ENCODE results near the gene CYTH4.

CYTH4 gene

GRCh38 chr22:37331856-37332536, 49.7 kb downstream of the CYTH4 start:
- no peak for DNase-seq

- no peak for DNase-seq
Measured at GRCh38 chr22:37333724-37334460, 51.6 kb downstream of the CYTH4 start.

GRCh38 chr22:37334461-37334858, 52.2 kb downstream of the CYTH4 start:
- DNase-seq, result no peak

DNA sequence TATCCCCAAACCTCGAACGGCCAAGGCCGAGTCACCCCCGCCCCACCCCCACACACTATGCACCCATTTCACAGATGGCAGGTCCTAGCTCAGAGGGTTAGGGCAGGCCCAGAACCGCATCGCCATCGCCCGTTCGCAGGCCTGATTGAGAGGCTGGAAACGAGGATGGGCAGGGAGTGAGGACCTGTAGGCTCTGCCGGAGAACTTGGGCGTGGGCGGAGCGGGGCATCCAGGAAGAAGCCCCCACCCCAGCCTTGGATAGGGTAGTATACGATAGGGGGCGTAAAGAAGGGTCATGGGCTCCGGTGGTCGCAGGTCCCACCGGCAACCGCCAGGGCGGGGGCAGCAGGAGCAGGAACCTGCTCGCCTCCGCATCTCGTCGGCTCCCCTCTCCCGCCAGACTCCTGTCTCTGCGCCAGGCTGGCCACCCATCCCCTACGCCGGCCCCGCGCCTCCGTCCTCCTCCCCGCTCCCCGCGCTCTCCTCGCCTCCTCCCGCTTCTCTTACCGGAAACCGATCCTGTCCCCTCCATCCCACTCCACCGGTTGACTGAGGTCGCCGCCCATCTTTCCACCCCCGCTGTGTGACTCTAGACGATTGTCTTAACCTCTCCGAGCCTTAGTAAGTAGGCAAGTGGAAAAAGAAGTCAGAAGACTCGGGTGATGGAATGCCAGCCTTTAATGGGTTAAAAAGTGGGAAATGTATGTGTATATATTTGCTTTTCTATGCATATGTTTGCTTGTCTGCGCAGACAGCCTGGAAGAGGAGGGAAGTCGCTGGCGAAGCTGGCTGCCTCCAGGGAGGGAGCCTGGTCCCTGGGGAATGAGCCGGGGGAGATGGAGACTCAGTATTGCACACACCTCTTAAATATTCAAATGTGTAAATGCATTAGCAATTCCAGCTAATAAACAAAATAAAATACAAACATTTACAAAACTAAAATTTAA, 52.8 kb downstream of the CYTH4 start:
- no peak for DNase-seq

DNA sequence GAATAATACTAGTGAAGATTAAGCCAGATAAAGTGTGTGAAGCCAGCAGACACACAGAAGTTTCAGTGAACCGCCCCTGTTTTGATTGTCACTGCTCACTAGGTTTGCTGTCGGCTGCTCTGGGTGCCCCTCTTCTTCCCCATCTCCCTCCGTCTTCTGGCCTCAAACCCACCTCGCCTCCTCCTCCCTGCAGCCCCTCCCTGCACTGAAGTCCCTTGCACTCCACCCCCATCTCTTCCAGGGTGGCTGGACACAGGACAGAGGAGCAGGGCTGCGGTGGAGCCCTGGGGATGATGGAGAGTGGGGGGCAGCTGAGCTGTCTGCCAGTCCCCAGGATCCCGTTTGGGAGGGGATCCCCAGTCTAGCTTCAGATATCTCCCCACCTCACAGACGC, 53.5 kb downstream of the CYTH4 start:
- DNase-seq, result no peak

DNA sequence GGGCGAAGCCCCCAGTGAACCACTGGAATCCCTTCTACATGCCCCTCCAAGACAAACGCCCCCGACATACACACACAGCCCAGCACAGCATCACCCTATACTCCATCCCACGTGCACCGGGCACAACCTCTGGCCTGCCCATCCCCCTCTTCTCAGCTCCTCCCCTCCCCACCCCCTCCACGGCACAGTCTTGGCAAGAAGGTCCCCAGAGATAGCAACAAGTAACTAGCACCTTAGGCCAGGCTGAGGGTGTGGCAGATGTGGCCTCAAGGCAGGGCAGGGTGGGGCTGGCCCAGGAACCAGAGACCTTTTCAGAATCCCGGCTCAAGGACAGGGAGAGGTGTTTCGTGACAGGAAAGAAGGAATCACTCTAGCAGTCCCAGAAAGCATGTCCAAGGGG, 54.3 kb downstream of the CYTH4 start:
- peak; percentile 66 for DNase-seq

DNA sequence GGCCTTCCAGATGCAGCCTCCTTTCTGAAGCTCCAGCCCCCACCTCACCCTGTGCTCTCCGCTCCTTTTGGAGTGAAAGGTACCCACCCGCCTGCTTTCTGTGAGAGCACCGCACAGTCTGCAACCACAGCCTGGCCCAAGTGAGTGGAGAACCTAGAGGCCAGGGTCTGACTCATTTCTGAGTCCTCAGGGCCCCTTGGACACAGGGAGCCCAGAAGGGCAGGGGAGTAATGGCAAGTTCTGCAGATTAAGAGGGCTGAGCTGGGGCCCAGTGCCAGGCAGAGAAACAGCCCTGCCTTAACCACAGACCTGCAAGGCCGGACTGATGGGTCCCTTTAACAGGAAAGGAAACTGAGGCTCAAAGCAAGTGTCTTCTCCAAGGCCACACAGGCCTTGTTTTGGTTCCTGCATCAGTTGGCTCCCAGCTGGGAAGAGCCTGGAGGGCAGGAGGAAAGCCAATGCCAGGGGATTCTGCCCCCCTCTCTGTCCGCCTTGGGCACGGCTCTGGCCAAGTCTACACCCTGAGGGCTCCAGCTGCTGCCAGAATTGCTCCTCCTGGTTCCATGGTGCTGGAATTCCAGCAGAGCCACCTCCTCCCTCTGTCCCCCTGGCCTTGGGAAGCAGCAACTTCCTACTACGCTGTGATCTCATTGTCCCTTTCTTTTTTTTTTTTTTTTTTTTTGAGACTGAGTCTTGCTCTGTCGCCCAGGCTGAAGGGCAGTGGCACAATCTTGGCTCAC, 55.1 kb downstream of the CYTH4 start:
- DNase-seq, result no peak

DNA sequence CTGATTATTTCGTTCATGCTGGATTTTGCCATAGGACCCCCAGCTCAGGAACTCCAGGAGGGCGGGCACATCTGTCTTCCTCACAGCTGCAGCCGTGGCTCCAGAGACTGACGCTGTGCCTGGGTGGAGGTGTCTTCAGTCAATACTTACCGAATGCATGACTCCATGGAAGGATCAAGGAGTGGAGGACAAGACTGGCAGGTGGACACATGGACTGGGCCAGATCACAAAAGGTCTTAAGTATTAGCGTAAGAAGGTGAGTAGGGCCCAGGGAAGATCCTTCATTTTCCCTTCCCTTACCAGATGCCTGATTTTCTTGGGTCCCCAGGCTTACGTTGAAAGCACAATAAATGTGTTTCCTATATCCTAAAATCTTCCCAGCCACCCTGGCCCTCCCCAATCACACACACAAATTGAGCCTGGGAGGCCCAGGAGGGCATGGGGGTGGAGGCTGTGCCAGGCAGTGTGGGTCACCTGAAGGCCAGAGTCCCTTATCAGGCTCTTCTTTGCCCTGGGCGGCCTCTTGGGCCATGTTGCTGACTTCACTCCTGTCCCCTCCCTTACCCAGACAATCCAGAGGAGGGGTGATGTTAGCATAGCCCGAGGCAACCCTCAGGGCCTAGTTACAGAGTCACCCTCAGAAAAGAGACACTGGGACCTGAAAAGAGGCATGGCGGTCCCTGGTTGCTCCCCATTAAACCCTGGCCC, 56.4 kb downstream of the CYTH4 start:
- no peak for DNase-seq

DNA sequence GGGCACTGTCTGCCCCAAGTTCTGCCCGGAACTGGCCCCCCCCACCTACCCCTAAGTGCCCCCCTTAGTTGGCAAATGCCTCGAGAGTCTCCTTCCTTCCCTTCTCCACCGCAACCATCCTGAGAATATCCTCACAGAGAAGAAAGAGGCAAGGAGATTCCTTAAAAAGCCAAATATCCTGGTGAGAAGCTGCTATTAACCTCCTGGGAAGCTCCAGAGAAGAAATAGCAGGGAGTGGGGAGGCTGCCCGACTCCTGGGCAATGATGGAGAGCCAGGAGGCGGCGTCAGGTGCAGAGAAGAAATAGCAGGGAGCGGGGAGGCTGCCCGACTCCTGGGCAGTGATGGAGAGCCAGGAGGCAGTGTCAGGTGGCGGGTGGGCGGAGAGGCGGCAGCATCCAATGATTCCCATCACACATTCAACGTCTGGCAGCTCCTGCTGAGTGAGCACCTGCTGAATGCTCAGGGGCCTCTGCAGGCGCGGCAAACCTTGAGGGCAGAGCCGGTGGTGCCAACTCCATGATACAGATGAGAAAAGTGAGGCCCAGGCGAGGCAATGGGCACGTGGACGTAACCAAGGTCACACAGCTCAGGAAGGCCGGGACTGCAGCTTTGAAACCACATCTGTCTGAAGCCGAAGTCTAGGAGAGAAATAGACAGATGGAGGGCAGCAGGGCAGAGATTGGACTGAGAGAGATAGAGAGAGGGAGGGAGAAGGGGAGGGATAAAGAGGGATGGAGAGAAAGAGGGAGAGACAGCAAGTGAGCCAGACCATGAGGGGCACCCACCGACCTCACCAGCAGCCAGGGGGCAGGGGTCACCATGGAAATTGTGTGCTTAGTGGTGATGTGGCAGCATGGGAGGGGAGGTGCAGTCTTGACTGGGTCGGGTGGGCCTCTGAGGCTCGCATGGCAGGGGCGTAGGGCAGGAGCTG, 58.3 kb downstream of the CYTH4 start:
- DNase-seq, result no peak

GRCh38 chr22:37342065-37342464, 59.8 kb downstream of the CYTH4 start:
- DNase-seq, result no peak

DNA sequence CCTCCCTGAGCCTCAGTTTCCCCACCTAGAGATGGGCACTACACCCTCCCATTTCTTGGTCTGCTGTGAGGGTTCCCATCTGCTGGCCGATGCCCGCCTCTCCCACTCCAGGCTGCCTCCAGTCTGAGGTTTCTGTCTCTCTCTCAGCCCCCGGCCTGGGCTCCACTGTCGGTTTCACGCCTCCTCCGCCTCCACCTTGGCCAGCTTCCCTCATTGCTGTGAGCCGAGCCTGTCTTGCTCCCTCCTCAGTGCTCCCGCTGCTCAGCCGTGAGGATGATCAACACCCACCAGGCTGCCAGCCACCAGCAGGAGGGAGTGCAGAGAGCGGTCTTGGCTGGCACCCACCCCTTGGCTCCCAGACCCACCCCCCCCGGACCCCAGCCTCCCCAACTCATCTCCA, 61.0 kb downstream of the CYTH4 start:
- no peak for DNase-seq

- DNase-seq, result no peak
Measured at GRCh38 chr22:37343863-37344734, 61.8 kb downstream of the CYTH4 start.

DNA sequence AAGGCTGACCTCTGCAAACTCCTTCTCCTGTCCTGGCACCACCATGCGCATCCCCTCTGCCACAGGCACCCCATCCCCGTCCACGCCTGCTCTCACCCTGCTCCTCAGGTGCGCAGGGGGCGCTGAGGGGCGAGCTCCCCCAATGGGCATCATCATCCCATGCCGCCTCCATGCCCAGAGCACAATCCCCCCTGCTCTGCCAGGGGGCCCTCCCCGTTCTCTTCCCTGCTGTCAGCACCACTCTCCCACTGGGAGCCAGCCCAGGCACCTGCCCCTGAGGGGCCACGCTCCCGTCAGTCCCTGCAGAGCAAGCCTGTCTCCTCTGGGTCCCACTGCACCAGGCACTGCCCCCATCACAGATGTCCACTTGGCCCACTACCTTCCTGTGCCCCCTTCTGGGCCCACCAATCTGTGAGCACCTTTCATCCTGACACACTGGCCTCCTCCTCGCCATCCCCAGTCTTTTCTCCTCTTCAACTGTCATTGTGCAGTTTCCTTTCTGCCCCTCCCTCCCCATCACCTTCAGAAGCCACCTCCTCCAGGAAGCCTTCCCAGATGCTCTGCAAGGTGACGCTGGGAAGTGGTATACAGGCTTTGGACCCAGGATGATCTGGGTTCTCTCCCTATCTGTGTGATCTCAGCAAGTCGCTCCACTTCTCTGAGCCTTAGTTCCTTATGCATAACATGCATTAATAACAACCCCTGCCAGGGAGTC, 62.6 kb downstream of the CYTH4 start:
- no peak for DNase-seq

- no peak for DNase-seq
Measured at GRCh38 chr22:37345863-37346504, 63.7 kb downstream of the CYTH4 start.

- no peak for DNase-seq
Measured at GRCh38 chr22:37346505-37346895, 64.2 kb downstream of the CYTH4 start.

DNA sequence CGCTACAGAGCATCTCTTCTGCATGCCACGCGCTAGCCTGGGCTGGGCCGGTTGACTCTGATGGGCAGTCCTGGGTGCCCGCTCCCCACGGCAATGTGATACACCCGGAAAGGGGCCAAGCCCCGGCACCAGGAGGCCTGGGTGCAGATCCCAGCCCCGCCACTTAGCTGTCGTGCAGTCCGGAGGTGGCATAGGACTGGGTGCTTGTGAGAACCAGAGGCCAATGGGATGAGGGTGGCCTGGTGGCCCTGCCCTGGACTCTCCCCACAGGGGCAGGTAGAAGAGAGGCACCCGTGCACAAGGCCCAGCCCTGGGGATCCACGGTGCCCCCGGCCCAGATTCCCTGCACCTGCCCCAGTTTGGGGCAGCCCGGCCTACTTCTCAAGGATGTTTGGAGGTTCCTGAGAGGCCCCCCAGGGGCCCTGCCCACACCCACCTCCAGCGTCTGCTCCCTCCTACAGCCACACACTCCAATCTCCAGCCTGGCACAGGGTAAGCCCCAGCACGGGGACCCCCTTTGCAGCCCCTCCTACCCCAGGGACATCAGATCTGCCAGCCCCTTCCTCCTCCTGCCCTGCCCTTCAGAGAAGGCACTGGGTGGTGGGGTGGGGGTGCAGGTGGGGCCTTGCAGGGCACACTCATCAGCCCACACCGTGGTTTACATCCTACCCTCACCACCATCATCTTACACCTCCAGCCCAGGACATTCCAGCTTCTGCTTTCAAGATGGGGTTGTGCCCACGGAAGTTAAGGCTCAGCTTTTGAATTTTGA, 66.9 kb downstream of the CYTH4 start:
- no peak for DNase-seq

DNA sequence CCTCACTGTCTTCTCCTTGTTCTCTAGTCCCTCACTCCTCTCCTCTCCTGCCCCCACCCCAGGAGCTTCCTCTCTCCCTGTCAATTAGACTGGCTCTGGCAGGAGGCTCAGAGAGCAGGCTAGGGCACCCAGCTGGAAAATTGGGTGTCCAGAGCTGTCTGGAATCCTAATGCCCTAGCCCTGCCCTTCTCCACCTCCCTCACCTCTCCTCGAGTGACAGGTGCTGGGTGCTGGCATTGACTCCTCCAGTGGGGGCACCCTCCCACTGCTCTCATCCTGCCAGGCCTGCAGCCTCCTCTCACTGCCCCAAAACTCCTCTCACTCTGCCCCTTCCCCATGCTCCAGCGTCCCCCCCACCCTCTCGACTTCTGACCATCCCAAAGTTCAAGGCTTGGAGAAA, 68.9 kb downstream of the CYTH4 start:
- no peak for DNase-seq

DNA sequence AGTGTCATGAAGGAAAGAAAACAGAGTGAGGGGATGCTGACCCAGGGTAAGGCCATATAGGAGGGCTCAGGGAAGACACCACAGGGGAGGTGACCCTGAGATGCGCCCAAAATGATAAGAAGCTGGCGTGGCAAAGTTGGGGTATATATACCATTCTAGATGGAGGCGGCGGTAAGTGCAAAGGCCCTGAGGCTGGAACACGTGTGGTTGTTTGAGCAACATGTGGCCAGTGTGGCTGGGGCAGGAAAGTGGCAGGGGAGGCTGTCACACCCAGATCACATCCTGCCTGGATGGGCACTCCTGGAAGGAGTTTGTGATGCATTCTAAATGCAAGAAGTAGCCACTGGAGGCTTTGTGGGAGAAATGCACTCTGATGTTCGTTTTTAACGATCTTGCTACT, 70.2 kb downstream of the CYTH4 start:
- no peak for DNase-seq

All from hematopoietic multipotent progenitor cell treated with erythropoietin and hydrocortisone succinate and interleukin-3 and kit ligand, for 8 days (in vitro differentiated cells).